ENCODE measurements around the gene GDF10.

DNA sequence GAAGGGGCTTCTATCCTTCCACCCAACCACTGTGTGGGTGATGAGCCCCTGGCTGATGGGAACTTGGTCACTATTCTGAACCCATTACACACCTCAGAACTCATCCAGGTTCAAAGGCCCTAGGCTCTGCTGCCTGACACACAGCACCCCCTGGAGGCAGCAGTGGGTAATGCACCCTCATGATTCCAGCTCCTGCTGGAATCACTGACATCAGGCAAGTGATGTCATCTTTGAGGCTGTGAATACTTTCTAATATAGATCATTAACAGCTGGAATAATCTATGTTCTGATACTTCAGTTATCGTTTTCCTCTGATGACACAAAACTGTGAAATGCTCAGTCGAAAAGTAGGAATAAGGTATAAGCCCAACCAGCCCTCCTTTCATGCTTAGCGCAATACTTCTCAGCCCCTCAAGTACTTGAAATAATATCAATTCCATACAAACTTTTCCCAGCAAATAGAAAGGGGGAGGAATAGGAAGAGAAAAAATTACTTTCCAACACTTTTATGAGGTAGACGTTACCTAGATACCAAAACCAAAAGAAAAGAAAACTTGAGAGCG, 40.7 kb downstream of the GDF10 start:
- TF ChIP-seq, protein P1, sequence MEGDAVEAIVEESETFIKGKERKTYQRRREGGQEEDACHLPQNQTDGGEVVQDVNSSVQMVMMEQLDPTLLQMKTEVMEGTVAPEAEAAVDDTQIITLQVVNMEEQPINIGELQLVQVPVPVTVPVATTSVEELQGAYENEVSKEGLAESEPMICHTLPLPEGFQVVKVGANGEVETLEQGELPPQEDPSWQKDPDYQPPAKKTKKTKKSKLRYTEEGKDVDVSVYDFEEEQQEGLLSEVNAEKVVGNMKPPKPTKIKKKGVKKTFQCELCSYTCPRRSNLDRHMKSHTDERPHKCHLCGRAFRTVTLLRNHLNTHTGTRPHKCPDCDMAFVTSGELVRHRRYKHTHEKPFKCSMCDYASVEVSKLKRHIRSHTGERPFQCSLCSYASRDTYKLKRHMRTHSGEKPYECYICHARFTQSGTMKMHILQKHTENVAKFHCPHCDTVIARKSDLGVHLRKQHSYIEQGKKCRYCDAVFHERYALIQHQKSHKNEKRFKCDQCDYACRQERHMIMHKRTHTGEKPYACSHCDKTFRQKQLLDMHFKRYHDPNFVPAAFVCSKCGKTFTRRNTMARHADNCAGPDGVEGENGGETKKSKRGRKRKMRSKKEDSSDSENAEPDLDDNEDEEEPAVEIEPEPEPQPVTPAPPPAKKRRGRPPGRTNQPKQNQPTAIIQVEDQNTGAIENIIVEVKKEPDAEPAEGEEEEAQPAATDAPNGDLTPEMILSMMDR (IDR thresholded peaks at IDR 0.05), result peak; percentile 60 to 97 (median 85)
- no peak for TF ChIP-seq POLR2A (IDR thresholded peaks at IDR 0.05)
